Fibroblast of mammary gland (primary cell): ENCODE measurements around the gene TEKT4.
"Not testable (repeated sequence)": the region's sequence is repeated elsewhere in the genome, so short reads cannot be mapped to it uniquely, and the experiment has no call there.

Source experiments
- DNase-seq: peaks from one replicate; pipeline ENCODE4 v3.0.0-alpha.2; 2010; ENCODE audit warnings: low read depth
- H3K4me3 ChIP-seq: 2 replicates; pipeline ENCODE4 v1.5.1; 2011; ENCODE audit warnings: low read depth, mild to moderate bottlenecking, low read length, moderate library complexity; ENCODE audit not compliant: control insufficient read depth
- CTCF ChIP-seq: conservative IDR thresholded peaks from 2 replicates; pipeline ENCODE4 v1.5.1; 2011; ENCODE audit warnings: low read depth, low read length, inconsistent platforms; ENCODE audit not compliant: control insufficient read depth, insufficient read depth

TEKT4 gene

GRCh38 chr2:94871226-94872087, at the start of gene TEKT4:
Gene TEKT4 (plus strand): TSS chr2:94871430. CDS start chr2:94871580, 150 bp downstream.
- no peak for DNase-seq
- H3K4me3 ChIP-seq = no peak within 1 kb of the TSS
- no peak for TF ChIP-seq CTCF

GRCh38 chr2:94839224-94839623, 32.0 kb upstream of the TEKT4 start:
- not testable (repeated sequence) for DNase-seq, H3K4me3 ChIP-seq

- not testable (repeated sequence) for DNase-seq, H3K4me3 ChIP-seq
Observed at GRCh38 chr2:94856856-94857255, 14.4 kb upstream of the TEKT4 start.

GRCh38 chr2:94857367-94858162, 13.7 kb upstream of the TEKT4 start:
- DNase-seq, H3K4me3 ChIP-seq: not testable (repeated sequence)

- not testable (repeated sequence) for DNase-seq, H3K4me3 ChIP-seq
Observed at GRCh38 chr2:94858163-94858888, 12.9 kb upstream of the TEKT4 start.

- no peak for DNase-seq
- no peak for TF ChIP-seq CTCF
Observed at GRCh38 chr2:94861308-94862152, 9.7 kb upstream of the TEKT4 start.

GRCh38 chr2:94862903-94863302, 8.3 kb upstream of the TEKT4 start:
- DNase-seq, H3K4me3 ChIP-seq: not testable (repeated sequence)

More at GRCh38 chr2:94861308-94862152, 9.7 kb upstream of the TEKT4 start:
- no peak overlapping the region for H3K4me3 ChIP-seq

- no peak for TF ChIP-seq CTCF
- no peak for DNase-seq
- H3K4me3 ChIP-seq = no peak overlapping the region
Observed at GRCh38 chr2:94869131-94869530, 2.1 kb upstream of the TEKT4 start.
